ENCODE results near the gene OR5AL1.
A peak's percentile ranks its signal among the peaks of the same experiment; 100 is the strongest.
"Not testable (repeated sequence)": the region's sequence is repeated elsewhere in the genome, so short reads cannot be mapped to it uniquely, and the experiment has no call there.

OR5AL1 gene

DNA sequence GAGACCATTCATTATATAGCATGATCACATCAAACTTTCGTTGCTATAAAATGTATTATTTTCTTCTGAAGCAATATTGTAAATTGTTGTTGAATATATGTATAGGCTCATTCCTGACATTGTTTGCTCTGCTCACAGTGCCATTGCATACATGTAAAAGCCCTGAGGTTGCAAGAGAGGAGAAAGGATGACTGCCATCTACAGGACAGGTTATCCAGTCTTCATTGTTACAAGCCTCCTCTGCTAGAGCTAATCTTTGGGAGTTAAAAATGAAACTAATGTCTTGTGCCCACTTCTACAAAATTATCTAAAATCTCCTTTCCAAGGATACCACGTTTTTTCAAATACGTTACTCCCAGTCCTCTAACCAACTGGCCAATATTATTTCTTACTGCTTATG is 16.4 kb upstream of the OR5AL1 start:
- Histone ChIP-seq H2AFZ (ENCODE audit: low read depth, low read length) (no peak overlapping the region), H3K36me3 (ENCODE audit: insufficient read depth, low read length) (no peaks in the 10 kb centered on the region)
- no peak for ATAC-seq (ENCODE audit: insufficient read depth, low read depth)

DNA sequence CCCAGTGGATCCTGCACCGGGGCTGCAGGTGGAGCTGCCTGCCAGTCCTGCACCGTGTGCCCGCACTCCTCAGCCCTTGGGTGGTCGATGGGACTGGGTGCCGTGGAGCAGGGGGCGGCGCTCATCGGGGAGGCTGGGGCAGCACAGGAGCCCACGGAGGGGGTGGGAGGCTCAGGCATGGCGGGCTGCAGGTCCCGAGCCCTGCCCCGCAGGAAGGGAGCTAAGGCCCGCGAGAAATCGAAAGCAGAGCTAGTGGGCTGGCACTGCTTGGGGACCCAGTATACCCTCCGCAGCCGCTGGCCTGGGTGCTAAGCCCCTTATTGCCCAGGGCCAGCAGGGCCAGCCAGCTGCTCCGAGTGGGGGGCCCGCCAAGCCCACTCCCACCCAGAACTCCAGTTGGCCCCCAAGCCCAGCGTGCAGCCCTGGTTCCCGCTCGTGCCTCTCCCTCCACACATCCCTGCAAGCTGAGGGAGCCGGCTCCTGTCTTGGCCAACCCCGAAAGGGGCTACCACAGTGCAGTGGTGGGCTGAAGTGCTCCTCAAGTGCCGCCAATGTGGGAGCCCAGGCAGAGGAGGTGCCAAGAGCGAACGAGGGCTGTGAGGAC is 10.5 kb upstream of the OR5AL1 start:
- not testable (repeated sequence) for H3K9ac ChIP-seq (ENCODE audit: low read depth, low read length); H4K20me1 ChIP-seq (ENCODE audit: insufficient read depth, low read length); H3K36me3 ChIP-seq (ENCODE audit: insufficient read depth, low read length); H3K79me2 ChIP-seq (ENCODE audit: insufficient read depth, low read length); H3K27me3 ChIP-seq (ENCODE audit: insufficient read depth, low read length, poor library complexity); ATAC-seq (ENCODE audit: insufficient read depth, low read depth); H3K4me2 ChIP-seq (ENCODE audit: insufficient read depth, low read length); DNase-seq; H3K4me3 ChIP-seq (ENCODE audit: low read depth in 1 of 2, low read length in 2 of 2); H3K27ac ChIP-seq (ENCODE audit: low read length); H3K9me3 ChIP-seq (ENCODE audit: insufficient read depth, low read length, severe bottlenecking); H2AFZ ChIP-seq (ENCODE audit: low read depth, low read length); H3K4me1 ChIP-seq (ENCODE audit: insufficient read depth, low read length)

More for the DNA sequence above, 16.4 kb upstream of the OR5AL1 start:
- TF ChIP-seq, protein P1, sequence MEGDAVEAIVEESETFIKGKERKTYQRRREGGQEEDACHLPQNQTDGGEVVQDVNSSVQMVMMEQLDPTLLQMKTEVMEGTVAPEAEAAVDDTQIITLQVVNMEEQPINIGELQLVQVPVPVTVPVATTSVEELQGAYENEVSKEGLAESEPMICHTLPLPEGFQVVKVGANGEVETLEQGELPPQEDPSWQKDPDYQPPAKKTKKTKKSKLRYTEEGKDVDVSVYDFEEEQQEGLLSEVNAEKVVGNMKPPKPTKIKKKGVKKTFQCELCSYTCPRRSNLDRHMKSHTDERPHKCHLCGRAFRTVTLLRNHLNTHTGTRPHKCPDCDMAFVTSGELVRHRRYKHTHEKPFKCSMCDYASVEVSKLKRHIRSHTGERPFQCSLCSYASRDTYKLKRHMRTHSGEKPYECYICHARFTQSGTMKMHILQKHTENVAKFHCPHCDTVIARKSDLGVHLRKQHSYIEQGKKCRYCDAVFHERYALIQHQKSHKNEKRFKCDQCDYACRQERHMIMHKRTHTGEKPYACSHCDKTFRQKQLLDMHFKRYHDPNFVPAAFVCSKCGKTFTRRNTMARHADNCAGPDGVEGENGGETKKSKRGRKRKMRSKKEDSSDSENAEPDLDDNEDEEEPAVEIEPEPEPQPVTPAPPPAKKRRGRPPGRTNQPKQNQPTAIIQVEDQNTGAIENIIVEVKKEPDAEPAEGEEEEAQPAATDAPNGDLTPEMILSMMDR (IDR thresholded peaks at IDR 0.05; ENCODE audit: borderline replicate concordance, extremely low read depth, low read length, poor library complexity, severe bottlenecking), result peak; percentile 15
- no peak for TF ChIP-seq EZH2 (IDR thresholded peaks at IDR 0.05; ENCODE audit: borderline replicate concordance, low read depth, low read length, severe bottlenecking)
- no peaks in the 10 kb centered on the region for H3K9me3 ChIP-seq (ENCODE audit: insufficient read depth, low read length, severe bottlenecking)
- H3K4me1 ChIP-seq (ENCODE audit: insufficient read depth, low read length), result no peaks in the 10 kb centered on the region
- no peak overlapping the region for H3K4me2 ChIP-seq (ENCODE audit: insufficient read depth, low read length)
- no peak overlapping the region for H3K9ac ChIP-seq (ENCODE audit: low read depth, low read length)
- no peak for DNase-seq
- no peaks in the 10 kb centered on the region for H4K20me1 ChIP-seq (ENCODE audit: insufficient read depth, low read length)
- no peaks in the 10 kb centered on the region for H3K27me3 ChIP-seq (ENCODE audit: insufficient read depth, low read length, poor library complexity)
- H3K4me3 ChIP-seq (ENCODE audit: low read depth in 1 of 2, low read length in 2 of 2), result no peak overlapping the region
- no peaks in the 10 kb centered on the region for H3K79me2 ChIP-seq (ENCODE audit: insufficient read depth, low read length)
- H3K27ac ChIP-seq (ENCODE audit: low read length), result no peak overlapping the region

DNA sequence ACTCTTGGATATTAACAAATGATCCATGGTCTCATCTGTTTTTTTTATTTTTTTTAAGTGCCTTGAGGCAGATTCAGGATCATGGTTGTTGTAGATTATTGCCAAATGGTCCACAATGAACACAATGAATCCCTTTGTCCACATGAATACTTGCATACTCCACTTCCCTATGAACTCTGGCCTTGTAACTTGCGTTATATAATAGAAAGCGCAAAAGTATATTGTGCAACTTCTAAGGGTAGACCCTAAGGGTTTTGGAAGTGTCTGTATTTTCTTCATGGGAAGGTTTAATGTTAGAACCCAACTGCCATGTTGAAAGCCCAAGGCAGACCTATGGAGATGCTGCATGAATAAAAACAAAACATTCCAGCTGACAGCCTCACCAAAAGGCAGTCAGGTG is 8.1 kb upstream of the OR5AL1 start:
- Histone ChIP-seq H3K79me2 (ENCODE audit: insufficient read depth, low read length) (no peaks in the 10 kb centered on the region), H3K36me3 (ENCODE audit: insufficient read depth, low read length) (no peaks in the 10 kb centered on the region), H3K4me3 (ENCODE audit: low read depth in 1 of 2, low read length in 2 of 2) (no peak overlapping the region), H3K4me1 (ENCODE audit: insufficient read depth, low read length) (no peaks in the 10 kb centered on the region), H3K9ac (ENCODE audit: low read depth, low read length) (no peak overlapping the region), H3K27ac (ENCODE audit: low read length) (no peak overlapping the region), H2AFZ (ENCODE audit: low read depth, low read length) (no peak overlapping the region), H3K4me2 (ENCODE audit: insufficient read depth, low read length) (no peak overlapping the region), H3K9me3 (ENCODE audit: insufficient read depth, low read length, severe bottlenecking) (no peaks in the 10 kb centered on the region), H4K20me1 (ENCODE audit: insufficient read depth, low read length) (no peaks in the 10 kb centered on the region), H3K27me3 (ENCODE audit: insufficient read depth, low read length, poor library complexity) (no peaks in the 10 kb centered on the region)
- DNase-seq, result no peak
- ATAC-seq (ENCODE audit: insufficient read depth, low read depth), result no peak
- TF ChIP-seq EZH2 (IDR thresholded peaks at IDR 0.05; ENCODE audit: borderline replicate concordance, low read depth, low read length, severe bottlenecking), result no peak
- TF ChIP-seq, protein P1 (IDR thresholded peaks at IDR 0.05; ENCODE audit: borderline replicate concordance, extremely low read depth, low read length, poor library complexity, severe bottlenecking), result no peak

DNA sequence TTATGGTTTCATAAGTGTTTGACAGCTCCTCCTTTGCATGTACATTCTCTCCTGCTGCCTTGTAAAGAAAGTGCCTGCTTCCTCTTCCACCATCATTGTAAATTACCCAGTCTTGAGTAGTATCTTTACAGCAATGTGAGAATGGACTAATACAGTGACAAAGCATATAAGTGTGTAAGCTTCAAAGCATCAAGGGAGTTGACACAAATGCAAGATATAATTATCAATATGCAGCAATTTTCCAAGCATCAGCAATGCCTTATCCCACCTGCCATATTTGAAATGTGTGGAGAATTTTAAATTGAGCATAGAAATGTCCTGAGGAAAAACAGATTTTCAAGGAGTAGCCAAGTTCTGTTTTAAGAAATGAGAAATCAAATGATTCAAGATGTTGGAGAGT is 1.7 kb upstream of the OR5AL1 start:
- no peak for ATAC-seq (ENCODE audit: insufficient read depth, low read depth)
- Histone ChIP-seq H3K9me3 (ENCODE audit: insufficient read depth, low read length, severe bottlenecking) (no peaks in the 10 kb centered on the region), H3K9ac (ENCODE audit: low read depth, low read length) (no peak overlapping the region), H2AFZ (ENCODE audit: low read depth, low read length) (no peak overlapping the region), H3K4me1 (ENCODE audit: insufficient read depth, low read length) (no peaks in the 10 kb centered on the region), H3K27me3 (ENCODE audit: insufficient read depth, low read length, poor library complexity) (no peaks in the 10 kb centered on the region), H3K27ac (ENCODE audit: low read length) (no peak overlapping the region), H4K20me1 (ENCODE audit: insufficient read depth, low read length) (no peaks in the 10 kb centered on the region), H3K4me3 (ENCODE audit: low read depth in 1 of 2, low read length in 2 of 2) (no peak overlapping the region), H3K4me2 (ENCODE audit: insufficient read depth, low read length) (no peak overlapping the region), H3K79me2 (ENCODE audit: insufficient read depth, low read length) (no peaks in the 10 kb centered on the region), H3K36me3 (ENCODE audit: insufficient read depth, low read length) (no peaks in the 10 kb centered on the region)
- DNase-seq, result no peak
- TF ChIP-seq, protein P1 (IDR thresholded peaks at IDR 0.05; ENCODE audit: borderline replicate concordance, extremely low read depth, low read length, poor library complexity, severe bottlenecking), result no peak
- no peak for TF ChIP-seq EZH2 (IDR thresholded peaks at IDR 0.05; ENCODE audit: borderline replicate concordance, low read depth, low read length, severe bottlenecking)

Data from DND-41 (cell line).